GM21423 (cell line): Measurements from ENCODE around the gene DPF3.

Source experiments
- ATAC-seq: cut with Tn5 transposase; IDR thresholded peaks from one replicate; pipeline ENCODE4 v1.9.1; 2021; ENCODE audit warnings: mild to moderate bottlenecking, moderate library complexity; ENCODE audit not compliant: unreplicated experiment

DPF3 gene

DNA sequence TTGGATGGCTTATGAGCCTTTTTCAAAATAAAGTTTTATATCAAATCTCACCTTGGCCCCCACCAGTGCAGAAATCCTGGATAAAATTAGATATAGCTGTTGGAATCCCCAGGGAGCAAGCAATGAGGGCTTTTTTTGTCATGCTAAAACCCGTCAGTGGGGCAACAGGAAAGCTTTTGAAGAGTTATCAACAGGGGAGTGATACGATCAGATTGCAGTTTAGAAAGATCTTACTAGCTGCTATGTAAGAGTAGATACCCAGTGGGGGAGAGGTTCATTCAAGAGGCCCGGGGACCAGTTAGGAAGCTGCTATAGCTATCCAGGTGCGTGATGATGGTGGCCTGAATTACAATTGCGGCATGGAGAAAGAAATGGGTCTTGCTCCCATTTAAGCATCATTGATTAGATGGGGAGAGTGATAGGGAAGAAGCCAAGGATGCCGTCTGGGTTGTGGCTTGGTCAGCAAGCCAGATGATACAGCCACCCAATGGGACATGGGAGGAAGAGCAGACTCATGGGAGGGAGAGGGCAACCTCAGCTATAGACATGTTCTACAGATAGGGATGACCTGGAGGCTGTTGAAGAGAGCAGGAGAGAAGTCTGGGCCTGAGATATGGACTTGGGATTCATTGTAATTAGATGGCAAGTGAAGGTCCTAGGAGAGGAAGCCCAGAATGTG is 272.4 kb downstream of the DPF3 start:
- ATAC-seq, result no peak

DNA sequence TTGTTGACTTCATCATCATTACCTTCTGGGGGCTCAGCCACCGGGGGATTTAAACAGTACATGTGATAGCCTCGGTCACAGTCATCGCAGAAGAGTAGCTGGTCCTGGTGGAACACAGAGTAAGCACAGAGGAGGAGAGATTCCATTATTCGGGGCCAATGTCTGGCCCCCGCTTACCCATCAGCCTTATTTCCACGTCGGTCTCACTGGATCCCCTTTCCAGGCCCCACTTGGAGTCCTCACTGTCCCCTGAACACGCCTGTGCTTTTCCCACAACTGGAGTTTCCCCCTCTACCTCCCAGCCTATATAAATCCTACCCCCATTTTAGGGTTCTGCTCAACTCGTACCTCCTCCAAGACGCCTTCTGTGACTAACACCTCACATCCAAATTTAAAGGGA is 274.0 kb downstream of the DPF3 start:
- ATAC-seq, result no peak

DNA sequence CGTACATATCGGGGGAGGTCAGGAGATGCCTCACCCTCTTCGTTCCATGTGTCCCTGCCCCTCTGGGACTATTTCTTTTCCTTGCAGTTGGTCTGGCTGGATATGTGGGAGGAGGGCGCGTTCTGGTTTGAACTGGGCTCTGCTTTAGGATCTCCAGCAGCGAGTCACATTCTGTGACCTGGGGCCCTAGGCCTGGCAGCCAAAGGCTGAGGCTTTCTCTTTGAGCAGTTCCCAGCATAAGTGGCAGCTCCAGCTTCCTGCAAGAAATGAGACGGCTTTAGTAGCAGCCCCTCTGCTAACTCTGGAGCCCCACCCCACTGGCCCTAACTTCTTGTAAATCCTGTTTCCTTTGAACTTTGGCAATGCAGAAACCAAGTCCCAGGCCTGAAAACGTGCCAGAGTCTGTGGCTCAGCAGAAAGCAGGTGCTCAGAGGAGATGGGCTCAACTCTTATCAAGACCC is 274.8 kb downstream of the DPF3 start:
- ATAC-seq, result no peak

DNA sequence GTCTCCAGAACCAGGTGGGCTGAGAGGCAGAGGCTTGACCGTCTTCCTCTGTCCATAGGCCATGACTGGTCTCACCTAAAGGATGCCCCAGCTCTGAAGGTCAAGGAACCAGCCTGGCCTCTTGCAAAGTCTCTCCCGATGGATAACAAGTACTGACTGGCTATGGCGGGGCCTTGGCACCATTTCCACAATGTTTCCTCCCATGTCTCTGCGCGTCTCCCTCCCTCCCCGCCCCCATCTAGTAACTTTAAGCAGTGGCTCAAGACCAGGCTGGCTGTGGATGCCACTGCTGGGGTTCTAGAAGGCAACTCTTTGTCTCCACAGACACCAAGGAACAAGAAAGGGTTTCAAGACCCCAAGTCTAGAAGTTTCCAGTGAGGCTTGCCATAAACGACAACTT is 275.5 kb downstream of the DPF3 start:
- ATAC-seq, result no peak

DNA sequence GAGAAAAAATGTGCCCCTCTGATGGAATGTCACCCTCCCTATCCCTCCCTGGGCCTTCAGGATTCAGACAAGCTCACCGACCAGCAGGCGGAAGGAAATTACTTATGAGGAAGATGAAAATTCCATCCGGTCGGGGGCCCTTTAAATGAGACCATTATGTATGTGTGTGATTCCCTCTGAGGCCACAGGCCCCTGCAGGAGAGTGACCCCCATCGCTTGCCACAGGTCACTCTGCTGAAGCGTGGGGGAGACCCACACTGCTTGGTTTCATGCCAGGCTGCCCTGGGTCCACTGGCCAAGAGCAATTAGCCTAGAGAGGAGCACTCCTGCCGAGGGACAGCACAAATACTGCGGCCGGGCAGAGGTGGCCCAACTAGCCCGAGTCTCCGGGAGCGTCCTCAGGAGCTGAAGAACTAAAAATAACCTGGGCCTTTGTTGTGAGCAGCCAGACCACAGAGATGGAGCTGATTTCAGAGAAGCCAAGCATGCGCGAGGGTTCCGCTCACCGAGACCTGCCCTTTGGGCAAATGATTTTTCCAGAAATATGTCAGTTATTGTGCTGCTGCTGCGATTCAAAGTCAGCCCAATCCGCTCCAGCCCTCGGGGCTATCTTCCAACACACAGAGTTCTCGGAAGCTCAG is 276.4 kb downstream of the DPF3 start:
- ATAC-seq, result no peak

DNA sequence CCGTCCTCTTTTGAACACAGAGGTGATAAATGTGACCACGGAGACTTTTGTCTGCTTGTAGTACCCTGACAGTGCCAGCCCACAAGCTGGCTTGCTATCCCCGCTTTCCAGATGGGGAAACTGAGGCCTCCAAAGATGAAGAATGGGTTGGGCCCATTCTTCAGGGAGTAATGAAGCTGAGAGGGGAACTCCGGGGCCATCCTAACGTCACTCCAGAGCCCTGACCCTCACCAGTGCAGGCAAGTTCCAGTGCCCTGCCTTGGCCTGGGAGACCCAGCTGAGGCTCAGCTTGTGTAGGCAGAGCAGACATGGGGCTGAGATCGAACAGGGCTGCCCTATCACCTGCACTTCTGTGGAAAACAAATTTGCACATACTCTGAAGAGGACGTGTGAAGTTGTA is 277.1 kb downstream of the DPF3 start:
- no peak for ATAC-seq

DNA sequence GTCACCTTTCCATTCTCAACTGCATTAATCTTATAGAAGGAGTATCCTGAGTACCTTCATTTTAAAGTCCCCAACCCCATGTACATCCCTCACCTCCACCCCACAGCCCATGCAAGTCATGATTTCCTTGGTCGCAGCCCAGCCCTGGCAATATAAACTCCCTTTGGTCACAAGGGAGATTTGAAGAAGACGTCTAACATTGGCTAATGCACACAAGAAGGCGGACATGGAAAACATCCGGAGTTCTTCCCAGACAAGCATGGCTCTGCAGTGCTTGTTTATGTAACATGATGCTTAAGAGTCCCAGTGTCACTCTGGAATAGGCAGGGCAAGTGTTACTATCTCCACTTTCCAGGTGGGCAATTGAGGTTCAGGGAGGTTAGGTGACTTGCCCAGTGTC is 277.6 kb downstream of the DPF3 start:
- no peak for ATAC-seq

DNA sequence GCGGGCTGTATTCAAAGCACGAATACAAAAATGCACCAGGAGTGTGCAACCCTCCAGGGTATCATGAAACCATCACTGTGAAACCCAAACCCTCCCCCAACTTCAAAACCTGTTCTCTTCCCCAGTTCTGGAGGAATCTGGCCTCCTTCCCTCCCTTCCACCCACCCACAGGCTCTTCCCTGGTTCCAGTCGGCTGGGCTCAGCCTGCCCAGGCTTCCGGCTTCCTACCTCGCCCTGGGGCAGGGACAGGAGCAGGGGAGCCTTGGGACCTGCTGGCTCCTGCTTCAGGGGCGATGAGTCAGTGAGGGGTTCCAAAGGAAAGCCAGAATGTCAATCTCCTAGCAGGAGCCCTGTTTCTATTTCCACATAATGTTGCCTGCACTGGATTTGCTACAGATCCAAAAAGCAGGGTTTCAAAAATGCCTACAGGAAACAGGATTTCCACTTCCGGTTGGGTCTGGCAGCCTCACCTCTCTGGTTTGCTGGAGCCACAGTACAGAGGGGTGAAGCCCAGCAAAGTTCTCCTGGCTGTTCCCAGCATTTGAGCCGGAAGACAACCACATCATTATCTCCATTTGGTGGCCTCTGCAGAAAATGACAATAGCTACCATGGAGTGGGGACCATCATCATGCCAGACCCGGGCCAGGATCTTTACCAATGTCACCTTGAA is 278.3 kb downstream of the DPF3 start:
- no peak for ATAC-seq

DNA sequence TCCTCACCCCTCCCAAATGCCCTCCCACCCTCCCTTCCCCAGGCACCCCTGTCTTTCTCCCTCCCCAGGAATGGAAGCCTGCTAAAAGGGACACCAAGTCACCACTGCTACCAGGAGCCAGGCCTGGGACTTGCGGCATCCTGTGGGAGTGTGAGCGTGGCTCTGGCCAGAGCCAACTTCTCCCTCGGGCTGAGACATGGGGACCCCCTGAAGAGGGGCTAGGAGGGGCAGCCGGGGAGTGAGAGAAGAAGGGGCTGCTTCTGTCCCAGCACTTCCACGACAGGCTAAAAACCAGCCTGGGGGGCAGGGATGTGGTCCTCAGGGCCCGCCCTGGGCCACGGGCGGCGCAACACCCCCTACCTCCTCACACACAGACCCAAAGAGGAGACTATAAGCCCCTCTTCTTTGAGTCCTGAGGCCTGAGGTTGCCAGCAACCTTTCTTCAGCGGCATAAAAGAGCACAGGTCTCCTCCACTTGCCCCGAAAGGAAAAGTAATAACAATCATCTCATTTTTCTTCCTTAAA is 278.9 kb downstream of the DPF3 start:
- ATAC-seq, result no peak

DNA sequence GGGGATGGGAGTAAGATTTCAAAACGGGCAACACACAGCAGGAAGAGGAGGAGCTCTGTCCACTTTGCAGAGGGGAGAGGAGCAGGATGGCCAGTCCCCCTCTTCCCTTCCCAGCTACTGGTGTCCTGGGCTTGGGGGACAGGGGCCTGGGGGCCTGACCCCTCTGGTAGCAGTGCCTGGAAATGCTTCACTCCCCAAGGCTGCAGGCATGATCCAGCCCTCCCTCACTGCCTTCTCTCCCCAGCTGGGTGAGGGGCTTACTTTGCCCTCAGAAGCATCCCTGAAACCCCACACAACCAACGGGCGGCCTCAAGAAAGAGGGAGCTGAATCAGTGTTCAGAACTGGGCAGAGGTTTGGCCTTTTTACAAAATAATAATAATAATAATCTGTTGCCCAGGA is 279.5 kb downstream of the DPF3 start:
- no peak for ATAC-seq

DNA sequence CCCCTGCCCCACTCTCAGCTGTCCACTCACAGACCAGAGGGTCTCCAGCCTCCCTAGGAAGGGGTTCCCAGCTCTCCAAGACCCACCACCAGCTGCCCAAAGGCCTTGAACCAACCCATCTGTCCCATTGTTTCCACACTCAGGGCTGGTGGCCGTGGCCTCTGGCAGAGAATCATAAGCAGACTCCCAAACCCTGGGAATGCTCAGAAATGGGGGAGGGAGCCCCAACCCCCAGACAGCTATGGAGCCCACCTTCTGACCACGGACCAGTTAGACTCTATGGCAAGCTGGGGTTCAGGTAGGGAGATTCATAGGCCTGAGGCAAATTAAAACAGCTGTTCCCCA is 280.0 kb downstream of the DPF3 start:
- no peak for ATAC-seq

DNA sequence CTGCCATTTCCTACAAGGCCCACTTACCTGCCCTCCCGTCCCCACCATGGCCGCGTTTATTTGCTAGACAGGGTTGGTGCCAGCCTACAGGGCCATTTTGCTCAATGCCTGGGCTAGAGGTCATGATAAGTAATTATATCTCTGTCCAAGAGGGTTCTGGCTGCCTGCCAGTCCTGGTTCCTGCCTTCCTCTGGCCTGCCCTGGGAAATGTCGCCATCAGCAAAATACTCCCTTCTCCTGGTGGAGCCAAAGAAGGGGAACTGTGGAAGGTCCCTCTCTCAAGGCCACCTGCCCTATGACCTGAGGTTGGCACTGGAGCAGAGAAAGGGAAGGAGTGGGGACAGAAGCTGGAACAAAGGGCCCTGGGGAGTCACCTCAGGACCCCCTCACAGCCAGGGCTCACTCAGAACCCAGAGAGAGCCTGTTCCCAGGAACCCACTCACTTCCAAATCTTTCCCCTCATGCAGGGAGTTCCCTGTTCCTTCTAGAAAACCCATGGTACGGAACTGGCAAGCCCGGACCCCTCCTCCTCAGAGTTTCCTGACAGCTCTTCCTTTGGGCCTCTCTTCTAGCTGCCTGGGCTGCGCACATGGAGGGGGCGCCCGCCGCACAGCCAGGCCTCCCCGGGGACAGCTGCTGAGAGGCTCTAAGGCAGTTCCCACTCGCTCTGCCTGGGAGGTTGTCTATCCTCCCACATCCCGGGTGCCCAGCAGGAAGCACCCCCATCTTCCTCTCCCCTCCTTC is 280.5 kb downstream of the DPF3 start:
- ATAC-seq, result no peak

DNA sequence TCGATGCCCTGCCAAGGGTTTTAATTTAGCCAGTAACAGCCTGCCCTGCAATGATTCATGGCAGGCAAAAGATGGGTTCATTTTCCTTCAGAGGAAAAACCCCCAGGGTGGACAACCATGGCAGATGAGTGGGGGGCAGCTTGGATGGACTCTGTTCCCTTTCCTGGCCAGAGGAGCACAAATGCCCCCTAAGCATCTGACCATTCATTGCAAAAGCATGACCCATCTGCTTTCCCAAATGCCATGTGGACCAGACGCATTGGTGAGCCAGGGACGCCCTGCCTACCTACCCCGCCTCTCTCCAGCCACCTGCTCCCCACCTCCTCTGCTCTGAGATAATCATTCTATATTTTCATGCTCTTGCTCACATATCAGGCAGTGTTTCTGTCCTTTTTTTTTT is 281.9 kb downstream of the DPF3 start:
- no peak for ATAC-seq

DNA sequence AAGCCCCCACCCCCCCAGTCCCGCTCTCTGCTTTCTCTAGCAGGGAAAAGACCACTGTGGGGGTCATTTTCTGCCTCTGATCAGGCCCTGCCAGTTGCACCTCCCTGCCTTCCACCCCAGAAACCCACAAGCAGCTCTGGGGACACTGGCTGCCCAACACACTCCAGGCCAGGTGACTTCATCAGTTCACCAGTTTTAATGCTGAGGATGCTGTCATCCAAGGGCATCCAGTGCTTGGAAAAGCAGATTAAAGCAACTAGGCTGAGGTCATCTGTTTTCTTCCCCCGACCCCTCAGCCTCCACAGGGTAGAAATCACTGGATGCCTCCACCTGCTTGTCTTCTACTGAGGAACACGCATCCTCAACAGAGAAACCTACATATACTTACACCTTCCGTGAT is 282.4 kb downstream of the DPF3 start:
- ATAC-seq, result no peak

DNA sequence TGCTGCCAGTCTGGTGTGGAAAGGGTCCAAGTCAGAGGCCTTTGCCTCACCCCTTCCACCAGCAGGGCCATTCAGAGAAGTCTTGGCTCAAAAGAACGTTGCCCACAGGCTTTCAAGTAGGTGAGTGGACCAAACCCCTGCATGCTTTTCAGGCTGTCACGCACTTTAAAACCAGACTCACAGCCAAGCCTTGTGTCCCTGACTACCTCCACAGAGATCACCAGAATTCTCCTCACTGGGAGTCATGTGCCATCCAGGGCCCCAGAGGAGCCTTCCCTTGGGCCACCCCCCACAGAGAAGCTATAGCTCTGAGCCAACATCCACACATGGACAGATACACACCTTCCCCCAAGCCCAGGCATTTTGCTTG is 283.1 kb downstream of the DPF3 start:
- ATAC-seq, result no peak

DNA sequence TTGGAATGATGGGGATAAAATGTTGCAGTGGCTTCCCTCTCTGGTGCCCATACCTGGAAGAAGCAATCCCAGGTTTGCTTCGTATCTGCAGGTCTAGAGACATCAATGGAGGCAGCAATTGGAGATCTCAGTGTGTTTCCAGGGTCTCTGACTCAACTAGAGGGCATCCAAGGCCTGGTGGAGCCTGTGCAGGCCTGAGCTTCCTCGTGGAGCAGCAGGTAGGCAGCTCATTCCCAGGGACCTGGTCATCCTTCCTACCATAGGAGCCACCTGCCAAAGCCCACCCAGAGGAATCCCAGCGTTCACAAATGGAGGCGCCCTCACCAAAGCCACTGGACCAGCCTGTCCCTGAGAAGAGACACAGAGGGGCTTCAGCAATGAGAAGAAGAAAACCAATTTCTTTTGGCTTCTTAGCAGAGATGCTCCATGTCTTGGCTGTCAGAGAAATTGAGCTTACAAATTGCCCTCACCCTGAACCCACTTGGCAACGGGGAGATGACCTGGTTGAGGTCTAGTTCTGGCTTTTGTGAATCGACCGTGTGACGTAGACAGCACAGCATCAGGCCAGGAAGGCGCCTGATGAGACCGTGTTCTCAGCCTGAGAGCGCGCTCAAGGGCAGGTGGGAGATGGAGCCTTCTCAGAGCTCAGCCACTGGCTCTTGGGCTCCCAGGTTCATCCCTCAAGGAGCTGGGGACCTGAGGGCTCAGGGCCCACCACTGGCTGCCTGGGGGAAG is 283.6 kb downstream of the DPF3 start:
- no peak for ATAC-seq

DNA sequence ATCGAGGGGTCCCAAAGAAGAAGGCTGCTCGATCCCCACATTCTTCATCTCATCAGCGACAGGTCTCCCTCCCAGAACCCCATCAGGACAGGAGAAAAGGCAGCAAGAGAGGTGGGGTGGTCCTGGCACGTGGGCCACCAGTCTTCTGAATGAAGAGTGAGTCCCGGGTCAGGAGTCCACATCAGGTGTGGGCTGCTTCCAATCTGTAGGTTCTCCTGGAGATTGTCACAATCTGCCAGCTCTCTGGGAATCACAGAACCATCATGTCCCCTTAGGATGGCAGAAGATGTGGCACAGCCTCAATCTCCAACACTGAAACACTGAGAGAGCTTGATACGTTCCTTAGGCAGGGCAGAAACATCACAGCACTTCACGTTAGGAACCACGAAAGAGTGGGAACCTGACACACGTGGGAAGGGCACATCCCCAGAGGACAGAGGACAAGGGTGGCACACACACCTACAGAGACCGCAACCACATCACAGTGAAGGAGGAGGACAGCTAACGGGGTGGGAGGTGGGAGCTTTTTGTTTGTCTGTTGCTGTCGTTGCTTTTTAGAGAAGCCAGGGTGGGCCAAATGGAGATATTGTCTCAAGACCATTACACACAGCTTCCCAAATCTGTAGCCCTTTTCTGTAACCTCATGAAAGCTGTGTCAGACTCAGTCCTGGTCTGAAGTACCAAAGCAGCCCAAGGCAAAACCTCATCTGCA is 284.5 kb downstream of the DPF3 start:
- ATAC-seq, result no peak

DNA sequence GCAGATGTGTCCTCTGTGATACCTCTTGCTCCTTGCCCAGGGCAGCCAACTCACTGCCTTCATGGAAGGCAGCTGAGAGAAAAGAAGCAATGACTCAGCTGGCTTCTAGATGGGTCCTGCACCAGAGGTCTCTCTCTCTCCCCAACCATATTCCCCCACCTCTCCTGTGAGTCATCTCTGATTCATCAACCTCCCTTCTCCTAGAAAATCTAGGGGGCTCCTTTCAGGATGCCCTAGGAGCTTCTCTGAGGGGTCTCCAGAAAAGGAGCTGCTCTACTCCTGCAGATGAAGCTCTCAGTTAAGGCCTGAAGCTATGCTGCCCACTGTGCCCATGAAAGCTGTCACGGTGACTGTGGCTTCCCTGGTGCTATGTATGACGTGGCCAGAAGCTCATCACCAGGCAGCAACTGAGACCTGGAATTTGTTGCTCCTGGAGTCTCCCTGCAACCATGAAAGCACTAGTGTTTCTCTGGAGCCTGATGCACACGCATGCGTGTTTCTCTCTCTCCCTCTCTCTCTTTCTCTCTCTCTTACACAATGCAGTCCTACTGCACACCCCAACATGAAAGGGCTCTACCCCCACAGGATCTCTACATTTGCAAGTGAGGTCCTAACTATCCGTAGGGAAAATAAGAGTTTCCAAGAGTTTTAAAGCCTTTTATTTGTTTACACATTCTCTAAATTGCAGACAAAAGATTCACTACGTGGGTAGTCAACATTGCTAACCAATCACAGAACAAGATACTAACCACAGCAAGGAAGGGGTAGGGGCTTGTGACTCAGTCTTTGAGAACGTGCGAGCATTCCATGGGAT is 285.3 kb downstream of the DPF3 start:
- ATAC-seq, result no peak

DNA sequence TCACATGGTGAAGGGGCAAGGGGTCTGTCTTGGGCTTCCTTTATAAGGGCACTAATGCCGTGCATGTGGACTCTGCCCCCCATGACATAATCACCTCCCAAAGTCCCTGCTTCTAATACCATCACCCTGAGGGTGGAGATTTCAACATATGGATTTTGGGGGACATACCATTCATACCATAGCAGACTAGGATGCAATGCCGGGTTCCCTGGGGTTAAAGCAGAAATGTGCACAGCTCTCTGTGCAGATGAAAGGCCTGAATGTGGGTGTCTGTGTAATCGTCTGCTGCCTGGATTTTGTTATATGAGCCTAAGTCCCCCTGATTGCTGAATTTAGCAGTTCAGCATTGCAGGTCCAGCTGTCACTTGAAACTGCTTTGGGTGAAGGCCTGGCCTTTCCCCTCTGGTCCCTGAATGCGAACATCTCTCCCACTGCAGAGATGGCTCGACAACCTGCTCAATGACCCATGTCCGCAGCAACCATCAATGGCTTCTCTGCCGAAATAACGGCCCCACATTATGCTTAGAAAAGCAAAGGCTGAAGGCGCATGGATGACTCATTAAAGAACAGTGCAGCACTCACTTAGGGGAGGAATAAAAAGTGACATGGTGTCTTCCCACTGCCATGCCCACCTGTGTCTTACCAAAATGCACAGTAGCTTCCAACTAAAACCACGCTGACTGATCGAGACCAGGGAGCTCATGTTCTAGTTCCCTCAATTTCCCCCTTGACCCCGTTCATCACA is 286.3 kb downstream of the DPF3 start:
- ATAC-seq, result no peak
